Breast epithelium (tissue), 3 donors: ENCODE results near the gene VPS11.

Experiments
- POLR2A ChIP-seq: fragments of 450-650 bp; IDR thresholded peaks from one replicate; pipeline ENCODE4 v1.6.1; 2016; ENCODE audit warnings: antibody characterized with exemption, mild to moderate bottlenecking, moderate library complexity
- POLR2AphosphoS5 ChIP-seq, 3 donors: sonication (generic); formaldehyde crosslinking; IDR thresholded peaks; one replicate each; pipeline ENCODE4 v1.6.1; 2017; ENCODE audit warnings: antibody characterized with exemption in 3 of 3
- TF ChIP-seq, protein P1 (sequence below), 3 donors: fragments of 450-650 bp; IDR thresholded peaks; one replicate each; pipeline ENCODE4 v1.5.1; 2016 to 2017; ENCODE audit warnings: antibody characterized with exemption in 3 of 3, mild to moderate bottlenecking in 3 of 3, moderate library complexity in 3 of 3

GRCh38 chr11:119113716-119114115 is 46.1 kb downstream of the VPS11 start:
- TF ChIP-seq, protein P1, sequence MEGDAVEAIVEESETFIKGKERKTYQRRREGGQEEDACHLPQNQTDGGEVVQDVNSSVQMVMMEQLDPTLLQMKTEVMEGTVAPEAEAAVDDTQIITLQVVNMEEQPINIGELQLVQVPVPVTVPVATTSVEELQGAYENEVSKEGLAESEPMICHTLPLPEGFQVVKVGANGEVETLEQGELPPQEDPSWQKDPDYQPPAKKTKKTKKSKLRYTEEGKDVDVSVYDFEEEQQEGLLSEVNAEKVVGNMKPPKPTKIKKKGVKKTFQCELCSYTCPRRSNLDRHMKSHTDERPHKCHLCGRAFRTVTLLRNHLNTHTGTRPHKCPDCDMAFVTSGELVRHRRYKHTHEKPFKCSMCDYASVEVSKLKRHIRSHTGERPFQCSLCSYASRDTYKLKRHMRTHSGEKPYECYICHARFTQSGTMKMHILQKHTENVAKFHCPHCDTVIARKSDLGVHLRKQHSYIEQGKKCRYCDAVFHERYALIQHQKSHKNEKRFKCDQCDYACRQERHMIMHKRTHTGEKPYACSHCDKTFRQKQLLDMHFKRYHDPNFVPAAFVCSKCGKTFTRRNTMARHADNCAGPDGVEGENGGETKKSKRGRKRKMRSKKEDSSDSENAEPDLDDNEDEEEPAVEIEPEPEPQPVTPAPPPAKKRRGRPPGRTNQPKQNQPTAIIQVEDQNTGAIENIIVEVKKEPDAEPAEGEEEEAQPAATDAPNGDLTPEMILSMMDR (IDR thresholded peaks at IDR 0.05), result no peak
- TF ChIP-seq POLR2A (no peak), POLR2AphosphoS5 (IDR thresholded peaks at IDR 0.05) (no peak)
